Right hindlimb (tissue), 1 donor: Measurements from ENCODE around the gene HIRIP3.
A peak's percentile ranks its signal among the peaks of the same experiment; 100 is the strongest.
"Not testable (repeated sequence)": the region's sequence is repeated elsewhere in the genome, so short reads cannot be mapped to it uniquely, and the experiment has no call there.

Source experiments
- DNase-seq: peaks from one replicate; pipeline ENCODE4 v3.0.0-alpha.2; 2018

Gene HIRIP3

DNA sequence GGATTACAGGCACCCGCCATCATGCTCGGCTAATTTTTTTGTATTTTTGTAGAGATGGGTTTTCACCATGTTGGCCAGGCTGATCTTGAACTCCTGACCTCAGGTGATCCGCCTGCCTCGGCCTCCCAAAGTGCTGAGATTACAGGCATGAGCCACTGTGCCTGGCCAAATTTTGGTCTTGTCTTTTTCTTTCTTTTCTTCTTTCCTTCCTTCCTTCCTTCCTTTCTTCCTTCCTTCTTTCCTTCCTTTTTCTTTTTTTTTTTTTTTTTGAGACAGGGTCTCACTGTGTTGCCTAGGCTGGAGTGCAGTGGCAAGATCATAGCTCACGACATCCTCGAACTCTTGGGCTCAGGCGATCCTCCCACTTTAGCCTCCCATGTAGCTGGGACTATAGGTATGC lies 20.0 kb upstream of the HIRIP3 start:
- DNase-seq, result not testable (repeated sequence)

DNA sequence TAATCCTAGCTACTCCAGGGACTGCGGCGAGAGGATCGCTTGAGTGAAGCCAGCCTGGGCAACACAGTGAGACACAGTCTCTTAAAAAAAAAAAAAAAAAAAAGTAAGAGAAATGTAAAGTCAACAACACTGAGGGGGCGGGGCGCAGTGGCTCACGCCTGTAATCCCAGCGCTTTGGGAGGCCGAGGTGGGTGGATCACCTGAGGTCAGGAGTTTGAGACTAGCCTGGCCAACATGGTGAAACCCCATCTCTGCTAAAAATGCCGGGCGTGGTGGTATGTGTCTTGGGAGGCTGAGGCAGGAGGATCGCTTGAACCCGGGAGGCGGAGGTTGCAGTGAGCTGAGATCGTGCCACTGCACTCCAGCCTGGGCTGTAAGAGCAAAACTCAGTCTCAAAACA lies 17.2 kb upstream of the HIRIP3 start:
- DNase-seq, result not testable (repeated sequence)

DNA sequence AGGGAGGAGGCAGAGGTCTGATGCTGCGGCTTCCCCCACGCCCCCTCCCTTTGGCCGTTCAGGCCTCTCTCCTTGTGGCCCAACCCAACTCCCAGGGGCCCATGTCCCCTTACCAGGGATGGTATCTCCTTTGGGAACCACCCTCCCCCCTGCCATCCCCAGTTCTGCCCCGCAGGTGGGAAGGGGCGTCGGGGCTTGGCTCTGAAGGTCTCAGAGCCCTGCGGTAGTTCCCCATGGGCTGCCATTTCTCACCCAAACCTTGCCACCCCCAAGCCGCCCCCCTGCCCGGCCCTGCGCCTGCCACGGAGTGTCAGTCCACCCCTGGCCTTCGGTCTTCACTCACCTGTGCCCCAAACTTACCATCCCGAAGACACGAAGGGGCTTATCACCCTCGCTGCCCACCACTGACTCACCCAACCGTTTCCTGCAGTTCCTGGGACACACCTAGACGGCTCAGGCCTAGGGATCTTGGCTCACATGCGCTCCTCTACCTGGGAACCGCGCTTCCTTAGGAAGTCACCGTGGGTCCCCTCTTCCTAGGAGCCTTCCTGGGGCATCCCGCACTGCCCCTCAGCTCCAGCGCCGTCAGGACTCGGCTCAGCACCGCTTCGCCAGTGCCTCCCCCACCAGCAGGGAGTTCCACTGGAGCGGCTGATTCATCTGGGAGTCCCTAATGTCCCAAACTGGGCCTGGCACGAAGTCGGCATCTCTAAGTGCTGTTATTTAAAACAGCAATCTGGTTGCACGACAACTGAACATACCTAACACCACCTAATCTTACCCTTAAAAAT lies 16.5 kb upstream of the HIRIP3 start:
- no peak for DNase-seq

DNA sequence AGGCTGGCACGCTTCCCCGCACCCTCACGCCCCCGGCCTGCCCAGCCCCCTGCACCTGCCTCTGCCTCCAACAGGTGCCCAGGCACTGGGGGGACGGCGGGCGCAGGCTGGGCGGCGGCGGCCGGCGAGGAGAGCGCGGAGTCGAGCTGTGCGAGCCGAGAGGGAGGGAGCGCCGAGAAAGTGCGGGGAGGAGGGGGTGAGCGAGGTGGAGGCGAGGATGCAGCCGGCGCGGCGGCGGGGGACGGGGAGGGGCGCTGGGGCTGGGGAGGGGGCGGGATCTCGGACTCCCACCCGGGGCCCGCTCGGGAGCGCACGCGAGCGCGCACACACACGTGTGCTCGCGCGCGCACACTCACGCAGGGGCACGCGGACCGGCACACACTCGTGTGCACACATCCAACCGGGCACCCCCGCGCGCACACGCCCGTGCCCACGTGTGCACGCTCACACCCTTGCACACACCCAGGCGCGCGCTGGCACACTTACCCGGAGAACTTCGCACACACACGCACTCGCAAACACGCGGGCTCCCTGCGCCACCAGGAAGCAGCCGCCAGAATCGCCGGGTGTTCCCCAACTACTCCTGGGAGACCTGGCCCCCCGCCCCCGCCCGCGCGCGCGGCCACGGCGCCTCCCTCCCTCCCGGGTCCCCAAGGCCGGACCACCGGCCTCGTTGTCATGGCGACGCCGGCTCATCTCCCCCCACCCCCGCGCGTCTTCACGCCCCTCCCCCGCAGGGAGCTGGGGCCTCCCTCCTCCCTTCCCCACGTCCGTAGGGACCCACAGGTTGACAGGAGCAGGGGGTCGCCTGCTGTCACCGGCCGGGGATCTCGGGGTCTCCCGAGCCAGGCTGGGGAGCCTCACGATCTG lies 15.7 kb upstream of the HIRIP3 start, which contains the start of gene DOC2A:
TSS of gene DOC2A (minus strand) at position 184 of the 870 bp plus-strand sequence. CDS start 805 bp downstream, outside the sequence.
- DNase-seq, result peak; percentile 54

DNA sequence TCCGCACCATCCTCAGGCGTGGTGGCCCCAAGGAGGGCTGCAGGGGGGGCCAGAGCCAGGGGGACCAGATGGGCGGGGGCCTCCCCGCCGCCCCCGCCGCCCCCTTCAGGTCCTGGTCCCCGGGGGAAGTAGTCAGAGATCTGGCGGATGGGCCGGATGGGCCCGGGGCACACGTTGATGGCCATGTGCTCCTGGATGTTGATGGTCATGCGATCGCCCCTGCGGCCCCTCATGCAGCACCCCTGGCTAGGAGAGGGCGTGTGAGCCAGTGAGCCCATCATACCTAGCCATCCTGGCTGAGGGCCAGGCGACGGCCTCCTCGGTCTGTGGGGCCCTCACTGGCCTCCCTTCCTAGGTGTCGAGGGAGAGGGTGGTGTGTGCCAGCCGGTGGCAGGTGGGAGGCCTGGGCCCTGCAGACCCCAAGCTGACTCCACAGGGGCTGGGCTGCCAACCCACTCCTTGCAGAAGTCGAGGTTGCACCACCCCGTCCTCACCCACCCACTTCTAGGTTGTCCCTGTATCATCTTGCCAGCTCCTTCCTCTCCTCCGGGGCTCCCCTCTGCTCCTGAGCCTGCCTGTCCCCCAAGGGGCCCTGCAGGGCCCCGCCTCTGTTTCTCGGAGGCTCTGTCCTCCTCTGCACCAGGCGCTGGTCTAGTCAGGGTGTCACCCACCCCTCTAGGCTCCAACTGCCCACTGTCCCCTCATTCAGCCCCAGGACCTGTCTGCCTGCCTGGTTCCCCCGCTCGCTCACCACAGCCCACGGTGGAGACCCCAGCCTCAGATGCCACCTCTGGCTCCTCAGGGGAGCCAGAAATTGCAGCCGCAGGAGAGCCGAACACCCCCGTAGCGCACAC lies 14.8 kb upstream of the HIRIP3 start:
- no peak for DNase-seq

DNA sequence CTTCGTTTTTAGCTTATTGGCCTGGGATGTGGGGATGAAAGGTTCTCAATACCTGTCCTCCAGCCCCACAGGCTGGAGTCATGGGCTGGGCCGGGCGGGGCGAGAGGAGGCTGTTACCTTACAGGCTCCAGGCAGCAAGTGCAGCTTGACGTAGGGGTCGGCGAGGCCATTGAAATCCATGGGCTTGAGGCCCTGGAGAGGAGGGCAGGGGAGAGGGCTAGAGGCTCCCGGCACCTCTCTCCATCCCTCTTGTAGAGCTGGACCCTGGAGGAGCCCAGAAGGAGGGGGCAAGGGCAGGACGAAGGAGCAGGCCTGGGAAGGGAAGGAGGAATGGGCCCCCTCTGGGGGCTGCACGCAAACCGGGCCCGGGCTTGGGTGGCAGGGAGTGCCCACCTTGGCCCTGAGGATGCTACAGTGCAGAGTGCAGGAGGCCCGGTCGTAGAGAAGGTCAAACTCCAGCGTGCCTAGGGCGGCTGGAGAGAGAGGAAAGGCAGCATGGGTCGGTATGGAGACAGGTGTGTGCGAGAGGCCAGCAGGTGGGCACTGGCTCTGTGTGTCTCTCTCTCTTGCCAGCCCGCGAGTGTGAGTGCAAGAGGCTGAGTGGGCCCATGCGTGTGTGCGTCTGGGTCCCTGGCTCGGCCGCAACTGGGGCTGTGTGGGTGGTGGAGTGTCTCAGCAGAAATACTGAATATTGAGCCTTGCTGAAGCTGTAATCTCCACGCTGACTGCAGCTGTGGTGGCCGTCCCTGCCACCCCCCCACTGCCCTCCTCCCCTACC lies 13.9 kb upstream of the HIRIP3 start:
- DNase-seq, result no peak

DNA sequence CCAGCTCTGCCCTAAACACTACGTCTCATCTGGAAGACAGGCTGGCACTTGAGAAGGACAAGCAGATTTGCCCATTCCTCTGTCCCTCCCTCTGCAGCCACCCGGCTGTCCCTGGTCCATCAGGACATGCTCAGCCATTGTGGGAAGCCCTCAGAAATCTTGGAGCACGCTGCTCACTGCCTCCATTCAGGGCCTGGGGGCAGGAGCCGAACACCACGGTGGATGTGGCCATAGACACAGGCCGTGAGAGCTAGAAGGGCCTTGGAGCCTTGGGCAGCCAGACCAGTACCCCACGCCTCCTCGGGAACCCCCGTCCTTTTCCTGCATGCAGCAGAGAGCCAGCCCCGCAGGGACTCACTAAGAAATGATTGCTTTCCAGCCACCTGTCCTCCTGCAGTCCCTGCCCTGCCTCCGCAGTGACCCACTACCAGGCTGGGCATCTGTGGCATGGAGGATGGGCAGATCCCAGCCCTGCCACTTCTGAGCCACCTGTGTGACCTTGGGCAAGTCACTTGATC lies 12.0 kb upstream of the HIRIP3 start:
- no peak for DNase-seq

DNA sequence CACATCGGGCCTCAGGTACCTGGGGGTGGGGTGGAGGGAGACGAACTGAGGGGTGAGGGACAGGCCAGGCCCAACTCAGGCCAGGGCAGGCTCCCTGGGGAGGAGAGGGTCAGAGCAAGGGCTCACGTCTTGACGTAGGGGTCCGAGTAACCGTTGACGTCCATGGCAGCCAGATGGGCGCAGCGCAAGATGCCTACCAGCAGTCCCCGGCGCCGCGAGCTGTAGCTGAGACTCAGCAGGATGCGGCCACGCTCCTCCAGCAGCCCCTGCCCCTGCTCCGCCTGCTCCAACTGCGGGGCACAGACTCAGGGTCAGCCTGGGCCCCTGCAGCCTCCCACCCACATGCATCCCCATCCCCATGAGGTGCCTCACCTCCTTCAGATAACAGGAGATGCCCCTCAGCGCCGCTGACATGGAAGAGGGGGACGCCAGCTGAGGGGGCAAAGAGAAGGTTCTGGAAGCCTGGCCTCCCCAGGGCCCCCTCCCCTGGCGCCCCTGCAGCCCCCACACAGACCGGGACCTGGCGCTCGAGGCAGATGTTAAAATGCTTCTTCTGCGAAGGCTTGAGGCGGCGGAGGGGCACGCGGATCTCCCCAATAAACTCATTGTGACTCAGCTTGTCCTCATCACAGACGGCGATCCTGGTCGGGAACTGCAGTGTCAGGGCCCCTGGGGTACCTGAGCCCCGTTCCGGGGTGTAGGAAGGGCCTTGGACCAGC lies 11.4 kb upstream of the HIRIP3 start:
- no peak for DNase-seq

DNA sequence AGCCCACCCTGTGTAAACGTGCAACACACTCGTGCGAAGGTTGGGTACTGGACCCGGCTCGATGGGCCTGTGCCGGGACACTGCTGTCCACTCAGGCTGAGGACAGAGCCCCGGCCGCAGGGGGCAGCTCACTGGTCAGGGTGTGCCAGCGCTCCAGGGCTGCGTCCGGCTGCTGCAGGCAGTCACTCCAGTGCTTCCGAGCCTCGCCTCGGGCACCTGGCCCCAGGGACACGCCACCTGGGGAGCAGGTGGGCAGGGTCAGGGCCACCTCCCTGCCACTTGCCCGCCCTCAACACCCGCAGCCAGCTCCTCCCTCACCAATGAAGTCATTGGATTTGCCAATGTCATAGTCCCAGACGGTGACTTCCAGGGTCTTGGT lies 10.7 kb upstream of the HIRIP3 start:
- DNase-seq, result no peak

DNA sequence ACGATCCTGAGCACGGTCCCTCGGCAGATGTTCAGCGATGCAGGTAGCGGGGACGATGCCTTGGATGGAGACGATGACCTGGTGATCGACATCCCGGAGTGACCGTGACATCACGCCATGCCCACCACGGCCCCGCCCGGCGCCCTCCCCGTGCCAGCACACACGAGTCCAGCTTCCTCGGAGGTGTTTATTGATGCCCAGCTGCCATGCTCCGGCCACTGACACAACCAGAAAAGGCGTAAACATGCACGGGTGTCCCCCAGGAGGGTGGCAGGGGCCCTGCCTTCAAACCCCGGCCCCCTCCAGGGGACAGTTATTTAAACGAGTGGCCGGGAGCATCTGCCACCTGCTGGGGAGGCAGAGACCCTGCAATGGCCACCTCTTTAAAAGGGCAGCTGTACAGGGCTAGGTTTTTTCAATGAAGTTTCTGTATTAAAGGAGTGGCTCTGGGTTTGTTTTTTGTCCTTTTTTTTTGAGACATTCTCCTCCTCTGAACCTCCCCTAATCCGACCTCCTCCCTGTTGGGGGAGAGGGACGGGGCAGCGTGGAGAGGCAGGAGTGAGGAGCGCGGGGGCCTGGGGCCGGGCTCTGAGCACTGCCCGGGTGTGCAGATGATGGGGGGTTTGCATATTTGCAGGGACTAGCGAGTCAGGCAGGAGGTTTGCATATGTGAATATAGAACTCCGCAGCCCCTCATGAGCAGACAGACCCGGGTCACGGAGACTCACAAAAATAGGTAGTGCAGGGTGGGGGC lies 10.1 kb upstream of the HIRIP3 start:
- DNase-seq, result peak; percentile 53

DNA sequence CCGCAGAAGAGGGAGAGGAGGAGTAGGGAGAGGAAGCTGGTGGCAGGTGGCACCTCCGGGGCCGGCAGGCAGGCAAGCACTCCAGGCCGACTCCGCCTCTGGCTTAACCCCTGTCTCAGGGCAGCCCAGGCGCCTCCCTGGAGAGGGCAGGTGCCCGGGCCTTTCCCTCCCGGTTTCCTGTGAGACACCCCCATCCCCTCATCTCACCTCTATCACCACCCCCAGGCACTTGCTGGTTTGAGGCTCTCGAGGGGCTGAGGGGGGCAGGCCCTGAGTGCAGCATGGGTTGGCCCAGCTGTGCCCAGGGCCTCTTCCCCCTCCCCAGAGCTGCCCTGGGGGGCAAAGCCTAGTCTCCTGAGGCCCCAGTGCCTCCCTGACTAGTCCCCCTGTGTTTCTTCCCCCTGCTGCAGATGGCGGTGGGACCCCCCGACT lies 9.4 kb upstream of the HIRIP3 start:
- no peak for DNase-seq

DNA sequence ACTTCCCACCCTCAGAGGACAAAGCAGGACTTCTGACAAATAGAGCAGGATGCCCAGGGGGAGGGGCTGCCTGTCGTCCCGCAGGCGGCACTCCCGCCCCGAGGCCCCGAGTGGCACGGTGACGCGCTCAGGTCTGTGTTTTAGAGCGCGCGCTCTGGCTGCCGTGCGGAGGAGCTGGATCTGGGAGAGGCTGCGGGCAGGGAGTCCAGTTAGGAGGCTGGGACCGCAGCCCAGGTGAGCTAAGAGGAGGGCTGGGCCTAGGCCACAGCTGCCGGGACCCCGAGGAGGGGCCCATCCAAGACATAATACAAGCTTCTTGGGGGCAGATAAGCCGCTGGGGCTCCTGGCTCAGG lies 9.0 kb upstream of the HIRIP3 start:
- no peak for DNase-seq

DNA sequence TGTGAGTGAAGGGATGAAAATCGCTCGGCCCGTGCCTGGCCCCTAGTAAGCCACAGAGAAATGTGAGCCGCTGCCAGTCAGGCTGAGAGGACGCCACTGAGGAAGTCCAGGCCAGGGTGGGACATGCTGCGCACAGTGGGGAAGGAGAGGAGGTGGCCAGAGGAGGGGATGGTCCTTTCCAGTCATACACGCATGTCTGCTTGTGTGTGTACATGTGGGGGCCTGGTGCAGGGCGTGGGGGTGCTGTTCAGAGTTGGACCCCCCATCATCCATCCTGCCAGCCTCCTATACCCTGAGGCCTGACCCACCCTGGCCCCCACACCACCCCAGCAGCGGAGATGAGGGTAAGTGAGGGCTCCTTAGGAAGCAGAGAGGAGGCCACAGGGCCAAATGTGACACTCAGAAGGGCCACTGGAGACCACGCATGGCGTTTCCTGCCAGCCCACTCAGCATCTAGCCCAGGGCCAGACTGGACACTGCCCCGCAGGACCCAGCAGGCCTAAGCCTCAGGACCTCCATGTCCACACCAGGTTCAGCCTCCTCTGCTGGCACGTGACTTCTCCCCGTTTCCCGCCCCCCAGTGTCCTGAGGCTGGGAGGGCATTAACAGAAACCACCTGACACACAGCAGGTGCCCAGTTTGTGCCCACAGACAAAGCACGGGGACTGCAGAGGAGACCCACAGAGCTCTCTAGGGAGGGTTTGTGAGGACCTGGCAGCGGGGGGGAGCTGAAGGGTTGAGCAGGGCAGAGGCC lies 8.4 kb upstream of the HIRIP3 start:
- no peak for DNase-seq

DNA sequence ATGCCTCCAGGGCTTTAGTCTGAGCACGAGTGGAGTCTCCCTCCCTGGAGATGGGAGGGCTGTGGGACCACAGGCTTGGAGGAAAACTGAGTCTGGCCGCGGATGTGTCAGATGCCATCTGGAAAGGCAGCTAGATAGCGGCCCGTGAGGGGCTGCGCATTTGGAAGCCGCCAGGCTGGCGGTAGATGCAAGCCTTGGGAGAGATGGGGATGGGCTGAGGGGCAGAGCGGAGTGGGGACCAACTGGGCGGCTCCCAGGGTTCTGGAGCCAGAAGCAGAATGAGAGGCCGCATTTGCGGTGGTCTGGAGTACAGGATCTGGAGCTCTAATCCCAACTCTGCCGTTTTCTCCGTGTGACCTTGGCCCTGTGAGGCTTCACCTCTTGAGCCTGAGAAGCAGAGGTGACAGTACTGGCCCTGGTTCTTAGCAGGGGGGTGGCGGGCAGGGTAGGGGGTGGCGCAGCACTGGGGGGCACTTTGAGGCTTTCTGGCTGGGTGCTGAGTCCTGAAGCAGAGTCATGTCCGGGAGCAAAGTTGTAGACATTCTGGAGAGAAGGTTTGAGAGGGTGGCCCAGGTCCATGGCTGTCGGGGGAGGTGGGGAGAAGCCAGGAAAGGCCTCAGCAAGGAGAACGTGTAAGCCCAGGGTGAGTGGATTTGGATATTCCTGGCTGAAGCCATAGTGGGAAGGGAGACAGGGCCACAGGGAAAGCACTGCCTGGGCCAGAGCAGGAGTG lies 7.4 kb upstream of the HIRIP3 start:
- no peak for DNase-seq

DNA sequence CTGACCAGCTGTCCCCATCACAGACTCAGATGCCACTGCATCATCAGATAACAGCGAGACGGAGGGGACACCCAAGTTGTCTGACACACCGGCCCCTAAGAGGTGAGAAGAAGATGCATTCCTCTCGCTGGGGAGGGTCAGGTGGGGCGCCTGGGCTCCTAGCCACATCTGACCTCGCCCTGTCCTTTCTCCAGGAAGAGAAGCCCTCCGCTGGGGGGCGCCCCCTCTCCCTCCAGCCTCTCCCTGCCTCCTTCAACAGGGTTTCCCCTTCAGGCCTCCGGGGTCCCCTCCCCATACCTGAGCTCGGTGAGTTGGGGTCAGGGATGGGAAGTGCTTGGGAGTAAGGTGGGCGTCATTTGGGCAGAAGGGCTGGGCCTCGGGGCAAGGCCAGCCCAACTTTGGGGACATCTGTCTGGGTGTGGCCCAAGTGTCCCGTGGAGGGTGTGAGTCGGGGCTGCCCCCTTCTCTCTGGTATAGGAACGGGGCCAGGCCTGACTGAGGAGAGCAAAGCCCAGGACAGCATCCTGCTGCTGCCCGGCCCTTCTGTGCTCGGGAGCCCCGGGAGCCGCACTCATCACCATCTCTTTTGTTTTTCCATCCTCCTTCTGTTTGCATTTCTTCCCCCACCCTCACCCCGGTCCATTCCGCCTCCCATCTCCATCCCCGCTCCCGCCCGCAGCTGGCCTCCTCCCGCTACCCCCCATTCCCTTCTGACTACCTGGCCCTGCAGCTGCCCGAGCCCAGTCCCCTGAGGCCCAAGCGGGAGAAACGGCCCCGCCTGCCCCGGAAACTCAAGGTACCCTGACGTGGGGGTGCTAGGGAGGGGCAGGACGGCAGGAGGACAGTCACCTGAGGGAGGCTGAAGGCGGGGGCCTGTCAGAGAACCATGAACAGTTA lies 5.6 kb upstream of the HIRIP3 start:
- DNase-seq, result peak; percentile 20

DNA sequence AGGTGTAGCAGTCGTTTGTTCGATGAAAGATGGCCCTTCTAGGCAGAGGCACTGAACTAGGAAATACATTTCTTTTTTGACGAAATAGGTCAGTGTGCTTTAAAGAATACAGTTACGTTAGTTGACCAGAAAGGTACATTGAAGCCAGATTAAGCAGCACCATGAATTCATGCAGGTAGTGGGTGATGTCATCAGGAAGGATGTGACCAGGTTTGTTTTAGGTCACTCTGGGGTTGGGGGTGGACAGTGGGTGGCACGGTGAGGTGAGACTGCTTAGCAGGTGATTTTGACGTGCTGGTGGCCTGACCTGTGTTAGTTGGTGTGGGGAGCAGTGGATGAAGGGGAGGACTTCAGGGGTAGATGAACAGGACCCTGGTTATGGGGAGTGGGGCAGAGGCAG lies 4.2 kb upstream of the HIRIP3 start:
- DNase-seq, result no peak

DNA sequence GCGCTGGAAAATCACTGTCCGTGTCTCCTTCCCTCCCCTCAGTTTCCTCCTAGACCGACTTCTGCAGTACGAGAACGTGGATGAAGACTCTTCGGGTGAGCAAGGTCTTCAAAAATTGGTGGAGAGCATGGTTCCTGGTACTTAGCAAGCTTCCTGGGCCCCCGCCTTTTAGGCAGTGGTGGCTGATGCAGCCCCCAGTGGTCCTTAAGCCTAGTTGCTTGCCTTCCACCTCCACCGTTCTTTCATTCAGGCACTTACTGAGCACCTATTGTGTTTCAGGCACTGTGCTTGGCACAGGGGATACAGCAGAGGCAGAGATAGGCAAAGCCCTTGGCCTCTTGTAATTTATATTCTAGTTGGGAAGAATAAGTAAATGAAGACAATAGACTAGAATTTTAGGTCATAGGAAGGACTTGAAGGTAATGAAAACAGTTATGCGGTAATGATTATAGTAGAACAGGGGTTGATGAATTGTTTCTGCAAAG lies 1.4 kb upstream of the HIRIP3 start:
- no peak for DNase-seq
